ENCODE measurements around the gene MXRA8. TPM values are rescaled to one million over a fixed set of nuclear protein-coding genes. Genes with fewer than 3 reads are reported as not detected.

Gene MXRA8
- total RNA-seq, 1 donor: 735 TPM

GRCh38 chr1:1332774-1333480 lies 25.4 kb downstream of the MXRA8 start:
- Histone ChIP-seq H3K4me1 (ENCODE audit: insufficient read depth, low read length) (no peaks in the 10 kb centered on the region), H3K27ac (ENCODE audit: low read depth, low read length) (no peak overlapping the region), H3K4me3 (ENCODE audit: insufficient read depth, low read length) (no peak overlapping the region), H4K20me1 (ENCODE audit: insufficient read depth, low read length) (peaks cover 23% of the 10 kb centered on the region), H3K79me2 (ENCODE audit: insufficient read depth, low read length) (no peaks in the 10 kb centered on the region), H3K4me2 (ENCODE audit: insufficient read depth, low read length) (no peak overlapping the region), H2AFZ (ENCODE audit: low read length) (no peak overlapping the region), H3K27me3 (ENCODE audit: insufficient read depth, low read length) (no peaks in the 10 kb centered on the region), H3K9me3 (ENCODE audit: low read depth, low read length) (no peaks in the 10 kb centered on the region), H3K36me3 (ENCODE audit: insufficient read depth, low read length) (peaks cover 5% of the 10 kb centered on the region)
- no peak for DNase-seq (ENCODE audit: insufficient read length, low spot score, missing footprints)
- no peak for TF ChIP-seq CTCF (IDR thresholded peaks at IDR 0.05; ENCODE audit: extremely low read depth, low read depth, low read length)

GRCh38 chr1:1332031-1332755 lies 26.2 kb downstream of the MXRA8 start:
- Histone ChIP-seq H3K4me2 (ENCODE audit: insufficient read depth, low read length) (no peak overlapping the region), H4K20me1 (ENCODE audit: insufficient read depth, low read length) (peaks cover 19% of the 10 kb centered on the region), H3K9me3 (ENCODE audit: low read depth, low read length) (no peaks in the 10 kb centered on the region), H3K4me3 (ENCODE audit: insufficient read depth, low read length) (no peak overlapping the region), H3K36me3 (ENCODE audit: insufficient read depth, low read length) (peaks cover under 1% of the 10 kb centered on the region), H2AFZ (ENCODE audit: low read length) (no peak overlapping the region), H3K27ac (ENCODE audit: low read depth, low read length) (no peak overlapping the region), H3K27me3 (ENCODE audit: insufficient read depth, low read length) (no peaks in the 10 kb centered on the region), H3K4me1 (ENCODE audit: insufficient read depth, low read length) (no peaks in the 10 kb centered on the region), H3K79me2 (ENCODE audit: insufficient read depth, low read length) (peaks cover 3% of the 10 kb centered on the region)
- DNase-seq (ENCODE audit: insufficient read length, low spot score, missing footprints): no peak
- no peak for TF ChIP-seq CTCF (IDR thresholded peaks at IDR 0.05; ENCODE audit: extremely low read depth, low read depth, low read length)

GRCh38 chr1:1331068-1331965 lies 27.0 kb downstream of the MXRA8 start, which contains the start of gene TAS1R3:
Gene TAS1R3, plus strand, starts transcription at chr1:1331280. Its CDS starts 66 bp downstream, at chr1:1331346.
- no peak within 1 kb of the TSS for H2AFZ ChIP-seq (ENCODE audit: low read length)
- DNase-seq (ENCODE audit: insufficient read length, low spot score, missing footprints): no peak
- no peak within 1 kb of the TSS for H3K4me3 ChIP-seq (ENCODE audit: insufficient read depth, low read length)
- H4K20me1 ChIP-seq (ENCODE audit: insufficient read depth, low read length): peaks cover 21% of the 10 kb centered on the region
- H3K79me2 ChIP-seq (ENCODE audit: insufficient read depth, low read length): peaks cover 12% of the 10 kb centered on the region
- H3K27ac ChIP-seq (ENCODE audit: low read depth, low read length): no peak within 1 kb of the TSS
- no peaks in the 10 kb centered on the region for H3K4me1 ChIP-seq (ENCODE audit: insufficient read depth, low read length)
- H3K36me3 ChIP-seq (ENCODE audit: insufficient read depth, low read length): peaks cover 5% of the 10 kb centered on the region
- no peaks in the 10 kb centered on the region for H3K27me3 ChIP-seq (ENCODE audit: insufficient read depth, low read length)
- no peak for TF ChIP-seq CTCF (IDR thresholded peaks at IDR 0.05; ENCODE audit: extremely low read depth, low read depth, low read length)
- H3K4me2 ChIP-seq (ENCODE audit: insufficient read depth, low read length): no peak within 1 kb of the TSS
- H3K9me3 ChIP-seq (ENCODE audit: low read depth, low read length): no peaks in the 10 kb centered on the region

Data from osteoblast (primary cell).